GM10847 (cell line): ENCODE data around the gene SEC62.

Experiments used
- POLR2A ChIP-seq: IDR thresholded peaks from 2 replicates; pipeline ENCODE4 v1.6.1; 2011; ENCODE audit not compliant: insufficient read length; ENCODE audit errors: extremely low read depth

The SEC62 gene

DNA sequence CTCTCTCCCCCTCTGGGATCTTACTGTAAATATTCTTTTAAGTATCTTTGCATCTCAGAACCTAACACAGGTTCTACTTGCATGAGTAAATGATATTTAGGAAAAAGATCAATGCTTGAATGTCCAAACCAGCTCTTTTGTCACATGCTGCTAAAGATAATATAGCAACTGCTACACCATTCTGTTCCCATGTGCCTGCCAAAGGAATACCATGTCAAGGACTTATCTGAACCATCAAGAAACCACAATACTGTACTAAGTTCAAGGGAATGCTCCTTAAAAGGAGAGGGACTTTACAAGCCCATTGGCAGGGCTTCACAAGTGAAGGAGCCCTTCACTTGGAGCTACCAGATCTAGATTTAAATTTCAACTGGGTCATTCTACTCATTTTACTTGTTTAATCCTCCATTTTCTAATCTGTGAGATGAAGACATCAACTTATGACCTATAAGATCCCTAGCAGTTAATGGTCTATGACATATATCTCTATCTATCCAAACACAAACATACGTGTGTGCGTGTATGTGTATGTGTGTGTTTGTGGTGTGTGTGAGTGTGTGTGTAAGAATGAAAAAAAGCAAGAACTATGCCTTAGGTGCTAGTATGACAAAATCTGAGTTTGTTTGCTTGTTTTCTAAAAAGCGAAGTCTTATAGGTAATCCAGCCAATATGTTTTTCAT is 13.0 kb upstream of the SEC62 start:
- TF ChIP-seq POLR2A, result no peak

GRCh38 chr3:169954142-169954756 is 12.4 kb upstream of the SEC62 start:
- no peak for TF ChIP-seq POLR2A

- no peak for TF ChIP-seq POLR2A
Measured at GRCh38 chr3:169955406-169955805, 11.2 kb upstream of the SEC62 start.

DNA sequence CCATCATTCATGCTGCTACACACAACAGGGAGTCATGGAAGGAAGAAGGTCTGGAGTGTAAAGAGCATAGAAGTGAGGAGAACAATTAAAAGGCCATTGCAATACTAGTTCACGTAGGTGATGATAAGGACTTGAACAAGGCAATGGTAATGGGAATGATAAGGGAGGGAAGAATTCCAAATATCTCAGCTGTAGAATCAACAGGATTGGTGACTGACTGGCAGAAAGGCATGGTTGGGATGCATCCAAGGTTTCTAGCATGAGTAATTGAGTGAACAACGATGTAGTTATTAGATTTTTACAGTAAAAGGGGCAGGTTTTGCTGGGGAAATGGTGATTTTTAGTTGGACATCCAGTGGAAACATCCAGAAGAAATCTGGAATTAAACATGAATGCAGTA is 2.4 kb upstream of the SEC62 start:
- no peak for TF ChIP-seq POLR2A

GRCh38 chr3:169965562-169966427 is 812 bp upstream of the SEC62 start:
- no peak for TF ChIP-seq POLR2A

- TF ChIP-seq POLR2A, result no peak
Measured at GRCh38 chr3:169966951-169967915, 626 bp downstream of the SEC62 start.

- no peak for TF ChIP-seq POLR2A
Measured at GRCh38 chr3:169968224-169968885, 1.7 kb downstream of the SEC62 start.

DNA sequence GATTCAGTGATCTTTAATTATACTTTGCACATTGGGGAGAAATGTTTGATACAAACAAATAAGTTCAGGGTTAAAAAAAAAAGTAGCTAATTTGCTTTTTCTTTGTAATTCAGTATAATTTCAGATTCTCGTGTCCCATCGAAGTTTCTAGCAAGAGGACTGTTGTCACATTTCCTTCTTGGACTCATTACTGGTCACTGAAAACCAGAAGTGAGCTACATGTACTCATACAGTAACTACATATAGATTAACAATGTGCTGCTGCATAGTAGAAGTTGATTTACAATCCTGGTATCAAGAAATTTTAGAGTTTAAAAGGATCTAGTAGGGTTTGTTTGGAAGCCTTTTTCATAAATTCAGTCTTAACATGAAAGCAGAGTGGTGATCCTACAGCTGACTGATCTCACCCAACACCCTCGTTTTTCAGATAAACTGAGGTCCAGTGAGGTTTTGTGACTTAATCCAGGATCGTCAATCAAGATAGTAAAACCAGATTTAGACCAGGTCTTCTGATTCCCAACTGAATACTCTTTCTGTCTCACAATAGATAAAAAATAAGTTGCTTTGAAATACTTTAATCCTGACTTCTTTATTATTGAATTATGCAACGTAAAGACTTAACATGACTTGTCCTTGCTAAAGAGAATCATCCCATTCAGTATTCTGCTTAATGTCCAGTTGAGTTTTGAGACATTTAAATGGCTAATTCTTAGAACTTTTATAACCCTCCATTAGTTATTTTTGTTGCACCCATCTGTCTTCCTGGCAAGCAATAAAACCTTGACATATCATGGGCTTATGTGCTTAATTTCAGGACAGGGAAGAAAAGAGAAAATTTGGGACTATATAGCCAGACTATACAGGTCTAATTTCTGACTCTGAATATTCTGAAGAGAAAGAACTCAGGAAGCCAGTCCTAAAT is 2.8 kb downstream of the SEC62 start:
- TF ChIP-seq POLR2A, result no peak

DNA sequence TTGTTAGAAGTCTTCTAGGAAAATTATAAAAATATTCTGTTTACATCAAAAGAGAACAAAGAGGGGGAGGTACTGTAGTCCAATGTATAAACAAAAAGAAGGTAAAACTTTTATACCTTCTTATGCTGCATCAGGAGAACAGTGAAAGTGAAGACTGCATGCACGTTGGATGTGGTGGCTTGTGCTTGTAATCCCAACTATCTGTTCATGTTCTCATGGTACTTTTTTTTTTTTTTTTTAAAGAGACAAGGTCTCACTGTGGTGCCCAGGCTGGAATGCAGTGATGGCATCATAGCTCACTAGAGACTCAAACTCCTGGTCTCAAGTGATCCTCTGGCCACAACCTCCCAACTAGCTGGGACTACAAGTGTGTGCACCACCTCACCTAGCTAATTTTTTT is 4.2 kb downstream of the SEC62 start:
- no peak for TF ChIP-seq POLR2A

GRCh38 chr3:169971522-169971921 is 4.9 kb downstream of the SEC62 start:
- TF ChIP-seq POLR2A, result no peak

GRCh38 chr3:169980055-169980454 is 13.4 kb downstream of the SEC62 start:
- no peak for TF ChIP-seq POLR2A

DNA sequence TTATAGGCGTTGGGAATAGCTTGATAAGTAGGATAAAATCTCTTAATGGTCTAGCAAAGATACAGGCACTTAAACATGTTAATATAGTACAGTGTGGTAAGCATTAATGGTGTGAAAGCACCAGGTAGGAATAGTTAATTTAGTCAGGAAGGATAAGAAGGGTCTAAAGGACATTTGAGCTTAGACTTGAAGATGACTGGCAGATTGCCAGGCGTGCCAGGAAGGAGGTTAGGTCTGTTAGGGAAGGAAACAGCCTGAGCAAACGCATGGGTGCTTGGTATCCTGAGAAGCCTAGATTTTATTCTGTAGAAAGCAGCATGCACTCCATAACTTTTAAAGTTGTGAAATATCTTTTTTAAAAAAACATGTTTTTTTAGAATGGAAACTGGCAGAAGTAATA is 17.7 kb downstream of the SEC62 start:
- TF ChIP-seq POLR2A, result no peak

GRCh38 chr3:169990431-169990830 is 23.8 kb downstream of the SEC62 start:
- no peak for TF ChIP-seq POLR2A
